Amniotic epithelial cell (primary cell): ENCODE measurements around the gene EFL1.

ENCODE experiments used
- DNase-seq: peaks from one replicate; pipeline ENCODE4 v3.0.0-alpha.2; 2010; ENCODE audit warnings: low read depth

Gene EFL1

GRCh38 chr15:82124331-82125263 is 137.9 kb downstream of the EFL1 start:
- no peak for DNase-seq

DNA sequence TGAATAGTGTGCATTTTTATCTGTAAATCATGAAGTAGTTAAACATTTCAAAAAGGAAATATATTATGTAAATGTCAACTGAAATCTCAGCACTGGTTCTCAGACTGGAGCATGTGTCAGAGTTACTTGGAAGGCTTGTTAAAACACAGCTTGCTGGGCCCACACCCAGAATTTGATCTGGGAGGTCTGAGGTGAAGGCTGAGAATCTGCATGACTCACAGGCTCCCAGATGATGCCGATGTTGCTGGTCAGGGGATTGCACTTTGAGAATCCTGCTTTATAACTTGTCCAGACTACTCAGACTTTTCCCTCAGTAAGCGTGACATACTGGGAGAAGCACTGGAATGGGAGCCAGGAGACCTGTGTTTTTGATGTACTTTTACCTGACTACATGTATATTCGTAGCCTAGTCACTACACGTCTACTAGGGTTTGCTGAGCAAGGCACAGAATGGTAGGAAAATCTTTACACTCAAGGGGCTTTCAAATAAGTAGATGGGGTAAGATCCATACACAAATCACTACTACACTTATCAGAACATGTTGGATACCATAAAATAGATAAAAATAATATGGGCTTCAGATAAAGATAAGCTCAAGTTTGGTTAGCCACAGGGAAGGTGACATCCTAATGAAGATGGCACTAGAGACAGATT is 139.7 kb downstream of the EFL1 start:
- peak; percentile 97 for DNase-seq

DNA sequence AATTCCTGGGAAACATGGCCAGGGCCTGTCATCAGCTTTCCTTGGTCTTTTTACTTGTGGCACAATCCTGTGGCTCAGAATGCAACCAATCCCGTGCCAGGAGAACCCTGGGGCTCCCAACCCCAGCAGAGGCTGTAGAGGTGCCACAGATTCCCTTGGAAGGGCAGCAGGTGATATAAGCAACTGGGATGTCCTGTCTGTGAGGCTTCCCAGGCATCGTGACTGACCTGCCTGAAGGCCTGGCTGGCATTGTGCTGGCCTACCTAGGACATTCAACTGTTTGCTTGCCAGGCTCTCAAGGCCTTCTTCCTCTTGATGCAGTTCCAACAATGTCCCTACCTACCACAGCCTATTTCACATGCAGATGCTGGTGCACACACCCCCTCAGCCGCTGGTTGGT is 144.5 kb downstream of the EFL1 start:
- no peak for DNase-seq

DNA sequence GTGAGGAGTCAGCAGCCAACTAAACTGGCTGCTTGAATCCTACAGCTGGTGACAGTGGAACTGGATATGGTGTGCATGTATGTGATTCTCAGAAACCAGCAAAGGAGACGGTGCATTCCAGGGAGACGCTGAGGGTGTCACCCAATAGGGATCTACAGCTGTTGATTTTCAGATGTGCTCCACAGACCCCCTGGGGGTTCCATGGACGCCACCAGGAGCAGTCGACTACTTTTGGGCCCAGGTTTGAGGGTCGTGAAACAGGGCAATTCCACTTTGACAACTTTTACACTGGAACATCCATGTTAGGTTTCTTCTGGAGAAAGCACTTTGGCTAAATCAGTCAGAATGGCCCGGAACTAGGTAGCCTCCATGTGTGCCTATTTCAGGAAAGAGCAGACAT is 145.2 kb downstream of the EFL1 start:
- DNase-seq = no peak

GRCh38 chr15:82114660-82115059 is 147.9 kb downstream of the EFL1 start:
- DNase-seq = no peak

- no peak for DNase-seq
Observed at GRCh38 chr15:82113106-82113715, 149.3 kb downstream of the EFL1 start.

DNA sequence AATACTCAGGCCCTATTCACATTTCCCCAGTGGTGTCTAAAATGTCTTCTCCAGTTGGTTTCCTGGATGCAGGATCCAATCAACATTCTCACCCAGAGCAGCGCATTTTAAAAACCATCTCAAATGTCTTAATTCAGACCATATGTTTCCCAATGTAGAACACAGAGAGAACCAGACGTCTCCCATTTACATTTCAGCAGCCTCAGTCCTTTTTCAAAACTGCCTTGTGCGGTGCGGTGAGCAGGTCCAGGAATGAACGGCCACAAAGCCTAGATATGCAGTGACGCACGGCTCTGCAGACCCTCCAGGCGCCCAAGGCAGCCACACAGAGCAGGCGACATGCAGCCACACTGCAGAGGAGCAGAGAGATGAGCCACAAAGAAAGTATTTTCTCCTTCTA is 150.6 kb downstream of the EFL1 start:
- no peak for DNase-seq

- DNase-seq = no peak
Observed at GRCh38 chr15:82110144-82110543, 152.4 kb downstream of the EFL1 start.

DNA sequence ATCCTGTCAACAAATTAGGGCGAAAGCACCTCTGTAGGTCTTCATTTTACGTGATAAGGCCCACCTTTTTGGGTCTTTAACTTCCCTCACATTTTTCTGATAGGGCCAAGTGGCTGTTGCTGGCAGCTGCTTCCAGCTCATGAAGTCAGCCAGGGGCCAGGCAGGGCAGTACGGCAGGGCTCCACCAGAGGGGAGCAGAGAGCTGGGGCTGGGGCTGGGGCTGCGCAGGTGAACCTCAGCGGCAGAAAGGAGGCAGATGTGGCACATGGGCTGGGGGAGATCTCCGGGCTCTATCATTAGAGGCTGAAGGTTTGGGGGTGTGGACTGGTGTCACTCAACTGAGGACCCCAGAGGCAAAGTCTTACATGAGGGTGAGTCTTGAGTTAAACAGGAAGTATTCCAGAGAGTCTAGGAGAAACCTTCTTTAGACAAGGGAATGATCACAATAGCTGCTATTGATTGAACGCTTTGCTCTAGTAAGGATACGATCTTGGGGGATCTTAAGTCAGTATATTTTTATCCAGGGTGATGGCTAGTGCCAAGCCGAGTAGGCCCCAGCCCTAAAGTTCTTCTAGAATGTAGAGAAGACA is 153.9 kb downstream of the EFL1 start:
- DNase-seq = peak; percentile 22

DNA sequence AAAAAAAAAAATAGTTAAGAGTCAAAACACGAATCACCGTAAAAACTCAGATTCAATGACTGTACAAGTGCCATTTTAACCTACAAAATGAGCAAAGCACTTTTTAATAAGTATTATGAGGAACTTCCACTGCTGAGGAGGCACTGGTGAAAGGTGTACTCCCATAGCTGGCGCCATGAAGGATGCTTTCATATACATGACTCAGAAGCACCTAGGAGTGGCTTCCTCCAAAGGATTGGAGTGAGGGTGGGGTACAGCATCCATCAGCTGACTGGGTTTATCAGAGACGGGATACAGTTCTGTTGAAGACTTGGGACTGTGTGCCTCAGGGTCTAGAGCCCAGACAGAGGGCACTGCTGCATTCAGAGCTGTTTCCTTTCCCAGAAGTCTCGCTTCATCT is 155.9 kb downstream of the EFL1 start:
- no peak for DNase-seq

GRCh38 chr15:82105451-82106215 is 156.9 kb downstream of the EFL1 start:
- peak; percentile 63 for DNase-seq

DNA sequence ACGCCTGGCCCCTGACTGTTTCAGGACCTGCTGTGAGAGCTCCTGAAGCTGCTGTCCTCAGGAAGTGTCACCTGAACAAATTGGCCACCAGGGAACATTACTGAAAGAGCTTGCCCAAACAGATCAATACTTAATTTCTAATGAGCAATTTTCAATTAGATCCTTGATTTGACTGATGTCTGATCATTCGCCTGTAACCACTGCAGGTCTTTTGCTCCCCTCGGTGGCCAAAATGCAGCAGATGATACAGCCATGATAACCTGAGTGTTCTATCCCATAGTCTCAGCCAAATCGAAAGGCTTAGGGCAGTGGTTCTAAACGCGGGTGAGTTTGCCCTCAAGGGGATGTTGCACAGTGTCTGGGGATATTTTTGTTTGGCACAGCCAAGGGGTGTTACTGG is 159.1 kb downstream of the EFL1 start:
- no peak for DNase-seq

- DNase-seq = no peak
Observed at GRCh38 chr15:82100111-82100929, 162.2 kb downstream of the EFL1 start.

GRCh38 chr15:82098674-82099073 is 163.9 kb downstream of the EFL1 start:
- no peak for DNase-seq

- no peak for DNase-seq
Observed at GRCh38 chr15:82095803-82096202, 166.7 kb downstream of the EFL1 start.

GRCh38 chr15:82093774-82094211 is 168.7 kb downstream of the EFL1 start:
- DNase-seq = peak; percentile 99

DNA sequence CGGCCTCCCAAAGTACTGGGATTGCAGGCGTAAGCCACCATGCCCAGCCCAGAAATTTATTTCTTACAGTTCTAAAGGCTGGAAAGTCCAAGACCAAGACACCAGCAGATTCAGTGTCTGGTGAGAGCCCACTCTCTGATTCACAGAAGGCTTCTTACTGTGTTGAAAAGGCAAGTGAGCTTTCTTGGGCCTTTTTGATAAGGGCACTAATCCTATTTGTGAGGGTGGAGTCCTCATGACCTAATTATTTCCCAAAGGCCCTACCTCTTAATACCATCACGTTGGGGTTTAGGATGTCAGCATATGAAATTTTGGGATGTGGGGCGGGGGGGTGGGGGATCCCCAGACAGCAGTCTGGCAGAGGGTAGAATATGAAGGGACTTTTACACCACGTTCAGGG is 169.2 kb downstream of the EFL1 start:
- peak; percentile 53 for DNase-seq

DNA sequence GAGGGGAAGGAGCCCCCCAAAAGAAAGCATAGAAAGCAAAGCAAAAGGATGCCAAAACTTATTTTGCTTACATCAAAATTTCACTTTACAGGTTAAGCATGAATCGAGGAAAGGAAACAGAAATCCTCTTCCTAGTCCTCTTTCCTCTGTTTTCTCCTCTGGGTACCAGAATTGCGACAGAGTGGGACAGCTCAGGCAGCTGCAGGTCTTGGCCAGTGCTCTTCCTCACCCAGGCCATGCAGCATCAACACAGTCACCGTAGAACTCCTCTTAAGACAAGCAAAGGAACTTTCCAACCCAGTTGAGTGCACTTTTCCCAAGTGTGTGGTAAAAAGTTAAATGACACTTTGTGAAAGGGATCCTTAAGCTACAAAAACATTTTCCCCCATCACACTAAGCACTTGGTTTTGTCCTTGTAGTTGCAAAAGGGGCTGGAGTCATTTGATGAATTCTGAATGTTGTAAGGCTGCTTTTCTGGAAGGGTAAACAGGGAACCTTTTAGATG is 170.8 kb downstream of the EFL1 start:
- no peak for DNase-seq

DNA sequence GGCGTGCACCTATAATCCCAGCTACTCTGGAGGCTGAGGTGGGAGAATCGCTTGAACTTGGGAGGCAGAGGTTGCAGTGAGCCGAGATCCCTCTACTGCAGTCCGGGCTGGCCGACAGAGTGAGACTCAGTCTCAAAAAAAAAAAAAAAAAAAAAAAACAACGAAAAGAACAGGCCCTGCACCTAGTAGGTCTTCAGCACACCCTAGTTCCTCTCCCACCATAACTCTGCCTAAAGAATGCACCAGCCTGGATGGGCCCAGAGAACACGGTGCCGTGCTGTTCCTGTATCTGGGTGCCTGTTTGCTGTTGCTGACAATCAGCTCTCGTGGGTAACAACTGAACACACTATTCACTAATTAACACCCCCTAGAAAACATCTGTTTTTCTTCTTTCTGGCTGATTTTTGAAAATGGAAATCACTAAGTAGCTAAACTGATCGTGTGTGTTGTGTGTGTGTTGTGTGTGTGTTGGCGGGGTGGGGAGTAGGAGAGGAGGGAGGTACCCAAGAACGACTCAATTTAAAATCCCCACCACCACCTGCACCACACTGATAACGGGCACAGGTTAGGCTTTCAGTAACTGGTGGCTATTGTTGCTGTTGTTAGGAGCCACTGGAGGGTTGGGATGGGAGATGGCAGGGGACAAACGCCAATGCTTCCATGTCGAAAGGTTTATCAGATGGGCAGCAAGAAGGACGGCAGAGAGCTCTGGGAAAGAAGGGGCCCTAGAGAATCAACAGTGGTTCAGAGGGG is 176.1 kb downstream of the EFL1 start:
- DNase-seq = no peak
